ENCODE measurements around the gene ADGRG7.

The ADGRG7 gene

DNA sequence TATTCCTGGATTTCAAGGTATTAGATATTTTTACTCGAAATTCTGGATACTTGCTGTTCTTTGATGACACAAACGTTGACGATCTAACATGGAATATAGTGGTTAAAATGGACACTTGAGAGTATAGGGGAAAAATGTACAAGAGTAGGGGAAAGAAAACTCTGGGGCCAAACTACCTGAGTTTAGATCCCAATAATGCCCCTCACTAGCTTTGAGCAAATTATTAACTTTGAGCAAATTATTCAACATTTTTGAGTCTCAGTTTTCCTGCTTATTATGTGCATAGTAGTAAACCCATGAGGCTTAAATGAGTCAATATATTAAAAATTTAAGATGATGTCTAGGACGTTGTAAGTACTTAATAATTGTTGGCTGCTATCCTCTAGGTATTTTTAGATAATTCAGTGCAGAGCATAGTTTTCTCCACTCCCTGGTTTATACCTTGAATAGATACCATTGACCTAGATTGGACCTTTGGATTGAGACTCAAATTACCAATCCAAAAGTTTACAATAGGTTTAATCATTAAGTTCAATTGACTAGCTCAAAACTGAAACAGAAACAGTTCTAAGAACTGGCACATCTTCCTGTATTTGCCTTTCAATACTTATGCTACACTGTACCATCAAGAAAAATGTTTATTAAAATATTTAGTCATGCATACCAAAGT lies 4.5 kb downstream of the ADGRG7 start:
- FAIRE-seq (peak; percentile 48), DNase-seq (ENCODE audit: insufficient read length, low spot score) (no peak)
- TF ChIP-seq SPI1 (IDR thresholded peaks at IDR 0.05; ENCODE audit: low read depth, low read length) = no peak
- TF ChIP-seq POLR2AphosphoS5 (IDR thresholded peaks at IDR 0.05; ENCODE audit: low read depth, low read length) = no peak
- no peak for TF ChIP-seq POLR2A (IDR thresholded peaks at IDR 0.05; ENCODE audit: low read depth, low read length)
- no peak for TF ChIP-seq TAF1 (IDR thresholded peaks at IDR 0.05; ENCODE audit: low read depth, low read length)
- TF ChIP-seq POU2F2 (IDR thresholded peaks at IDR 0.05; ENCODE audit: low read depth, low read length) = no peak
- no peak for TF ChIP-seq PAX5 (IDR thresholded peaks at IDR 0.05; ENCODE audit: insufficient read depth, low read length, severe bottlenecking)

DNA sequence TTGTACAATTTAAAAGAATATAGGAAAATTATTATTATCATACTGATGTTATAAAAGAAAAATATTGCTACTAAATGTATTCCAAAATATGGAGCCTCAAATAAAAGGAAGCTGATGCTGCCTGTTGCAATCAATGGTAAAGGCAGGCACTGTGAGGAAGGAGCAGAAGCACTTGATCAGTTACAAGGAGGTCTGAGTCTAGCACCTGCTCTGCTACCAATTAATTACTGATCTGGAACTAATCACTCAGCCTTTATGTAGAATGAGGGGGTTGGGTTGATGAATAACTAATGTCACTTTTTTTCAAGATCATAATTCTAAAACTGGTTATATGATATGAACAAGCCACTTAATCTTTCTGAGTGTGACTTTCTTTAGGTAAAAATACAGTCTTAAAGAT lies 5.5 kb downstream of the ADGRG7 start:
- no peak for DNase-seq (ENCODE audit: insufficient read length, low spot score)
- no peak for FAIRE-seq
- no peak for TF ChIP-seq SPI1 (IDR thresholded peaks at IDR 0.05; ENCODE audit: low read depth, low read length)
- TF ChIP-seq POU2F2 (IDR thresholded peaks at IDR 0.05; ENCODE audit: low read depth, low read length) = no peak
- no peak for TF ChIP-seq POLR2AphosphoS5 (IDR thresholded peaks at IDR 0.05; ENCODE audit: low read depth, low read length)
- TF ChIP-seq PAX5 (IDR thresholded peaks at IDR 0.05; ENCODE audit: insufficient read depth, low read length, severe bottlenecking) = no peak
- no peak for TF ChIP-seq POLR2A (IDR thresholded peaks at IDR 0.05; ENCODE audit: low read depth, low read length)
- no peak for TF ChIP-seq TAF1 (IDR thresholded peaks at IDR 0.05; ENCODE audit: low read depth, low read length)

DNA sequence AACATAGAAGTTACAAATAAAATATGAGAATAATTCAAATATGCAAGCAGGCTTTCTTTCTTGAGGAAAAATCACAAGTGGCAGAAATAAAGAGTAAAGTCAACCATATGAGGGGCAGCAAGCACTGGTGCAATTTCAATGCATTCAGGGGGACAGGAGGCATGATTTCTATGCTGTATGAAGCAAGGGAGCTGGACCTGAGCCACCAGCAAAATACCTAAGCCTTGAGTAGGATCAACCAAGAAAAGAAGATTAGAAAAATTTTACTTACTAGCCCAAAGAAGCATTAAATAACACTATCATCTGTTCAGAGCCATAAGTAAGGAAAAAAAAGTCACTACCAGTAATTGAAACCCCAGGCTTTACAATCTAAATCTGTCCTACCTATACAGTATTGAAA lies 6.3 kb downstream of the ADGRG7 start:
- no peak for DNase-seq (ENCODE audit: insufficient read length, low spot score)
- TF ChIP-seq POLR2AphosphoS5 (IDR thresholded peaks at IDR 0.05; ENCODE audit: low read depth, low read length) (no peak), TAF1 (IDR thresholded peaks at IDR 0.05; ENCODE audit: low read depth, low read length) (no peak), POLR2A (IDR thresholded peaks at IDR 0.05; ENCODE audit: low read depth, low read length) (no peak), POU2F2 (IDR thresholded peaks at IDR 0.05; ENCODE audit: low read depth, low read length) (no peak), PAX5 (IDR thresholded peaks at IDR 0.05; ENCODE audit: insufficient read depth, low read length, severe bottlenecking) (no peak), SPI1 (IDR thresholded peaks at IDR 0.05; ENCODE audit: low read depth, low read length) (no peak)
- FAIRE-seq = no peak

DNA sequence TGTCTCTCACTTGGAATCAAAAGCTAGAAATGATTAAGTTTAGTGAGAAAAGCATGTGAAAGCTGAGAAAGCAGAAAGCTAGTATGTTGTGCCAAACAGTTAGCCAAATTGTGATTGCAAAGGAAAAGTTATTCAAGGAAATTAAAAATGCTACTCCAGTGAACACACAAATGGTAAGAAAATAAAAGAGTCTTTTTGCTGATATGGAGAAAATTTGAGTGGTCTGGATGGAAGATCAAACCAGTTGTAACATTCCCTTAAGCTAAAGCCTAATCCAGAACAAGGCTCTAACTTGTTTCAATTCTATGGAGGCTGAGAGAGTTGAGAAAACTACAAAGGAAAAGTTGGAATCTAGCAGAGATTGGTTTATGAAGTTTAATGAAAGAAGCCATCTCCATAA lies 11.8 kb downstream of the ADGRG7 start:
- FAIRE-seq (no peak), DNase-seq (ENCODE audit: insufficient read length, low spot score) (no peak)
- no peak for TF ChIP-seq POLR2A (IDR thresholded peaks at IDR 0.05; ENCODE audit: low read depth, low read length)
- no peak for TF ChIP-seq SPI1 (IDR thresholded peaks at IDR 0.05; ENCODE audit: low read depth, low read length)
- TF ChIP-seq POLR2AphosphoS5 (IDR thresholded peaks at IDR 0.05; ENCODE audit: low read depth, low read length) = no peak
- no peak for TF ChIP-seq PAX5 (IDR thresholded peaks at IDR 0.05; ENCODE audit: insufficient read depth, low read length, severe bottlenecking)
- TF ChIP-seq TAF1 (IDR thresholded peaks at IDR 0.05; ENCODE audit: low read depth, low read length) = no peak
- TF ChIP-seq POU2F2 (IDR thresholded peaks at IDR 0.05; ENCODE audit: low read depth, low read length) = no peak

DNA sequence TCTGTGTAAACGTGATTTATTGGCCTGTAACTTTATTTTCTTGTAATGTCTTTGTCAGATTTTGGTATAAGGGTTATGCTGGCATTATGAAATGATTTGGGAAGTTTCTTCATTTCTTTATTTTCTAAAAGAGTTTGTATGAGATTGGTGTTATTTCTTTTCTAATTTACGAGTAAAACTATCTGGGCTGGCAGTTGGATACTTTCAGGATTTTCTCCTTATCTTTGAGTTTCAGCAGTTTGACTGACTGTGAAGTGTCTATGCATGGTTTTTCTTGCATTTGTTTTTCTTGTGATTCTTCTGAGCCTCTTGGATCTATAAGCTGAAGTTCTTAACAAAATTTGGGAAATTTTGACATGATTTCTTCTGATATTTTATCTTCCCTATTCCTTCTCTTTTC lies 18.1 kb downstream of the ADGRG7 start:
- no peak for FAIRE-seq
- DNase-seq (ENCODE audit: insufficient read length, low spot score) = no peak
- TF ChIP-seq PAX5 (IDR thresholded peaks at IDR 0.05; ENCODE audit: insufficient read depth, low read length, severe bottlenecking) = no peak
- no peak for TF ChIP-seq SPI1 (IDR thresholded peaks at IDR 0.05; ENCODE audit: low read depth, low read length)
- TF ChIP-seq POU2F2 (IDR thresholded peaks at IDR 0.05; ENCODE audit: low read depth, low read length) = no peak
- TF ChIP-seq TAF1 (IDR thresholded peaks at IDR 0.05; ENCODE audit: low read depth, low read length) = no peak
- no peak for TF ChIP-seq POLR2A (IDR thresholded peaks at IDR 0.05; ENCODE audit: low read depth, low read length)

DNA sequence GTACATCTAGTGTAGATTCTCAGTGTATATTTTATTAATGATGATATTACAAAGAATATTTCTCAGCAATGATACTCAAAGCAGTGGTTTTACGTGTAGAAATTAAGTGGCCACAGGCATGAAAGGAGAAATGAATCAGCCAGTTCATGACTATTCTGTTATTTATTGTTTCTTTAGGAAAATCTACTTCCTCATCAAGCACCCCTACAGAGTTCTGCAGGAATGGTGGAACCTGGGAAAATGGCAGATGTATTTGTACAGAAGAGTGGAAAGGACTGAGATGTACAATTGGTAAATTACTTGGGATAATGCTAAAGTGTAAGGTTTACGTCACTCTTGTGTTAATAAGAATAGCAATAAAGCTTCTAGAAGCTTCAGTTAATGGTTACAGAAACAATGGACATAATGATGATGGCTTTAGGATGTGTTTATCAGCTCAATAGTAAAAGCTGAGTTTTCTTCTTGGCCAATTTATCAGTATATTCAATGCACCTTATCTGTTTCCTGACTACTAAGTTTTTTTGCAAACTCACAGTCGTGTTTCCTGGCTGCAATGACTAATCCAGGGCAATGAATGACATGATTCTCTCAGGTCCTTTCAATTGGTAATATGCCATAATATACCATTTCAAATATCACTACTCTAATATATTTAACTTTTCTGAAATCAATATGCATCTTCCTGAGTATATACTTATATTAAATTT lies 20.2 kb downstream of the ADGRG7 start:
- no peak for TF ChIP-seq POU2F2 (IDR thresholded peaks at IDR 0.05; ENCODE audit: low read depth, low read length)
- TF ChIP-seq SPI1 (IDR thresholded peaks at IDR 0.05; ENCODE audit: low read depth, low read length) = no peak
- TF ChIP-seq POLR2A (IDR thresholded peaks at IDR 0.05; ENCODE audit: low read depth, low read length) = no peak
- TF ChIP-seq POLR2AphosphoS5 (IDR thresholded peaks at IDR 0.05; ENCODE audit: low read depth, low read length) = no peak
- no peak for TF ChIP-seq PAX5 (IDR thresholded peaks at IDR 0.05; ENCODE audit: insufficient read depth, low read length, severe bottlenecking)
- no peak for TF ChIP-seq TAF1 (IDR thresholded peaks at IDR 0.05; ENCODE audit: low read depth, low read length)
- DNase-seq (ENCODE audit: insufficient read length, low spot score) (no peak), FAIRE-seq (no peak)

DNA sequence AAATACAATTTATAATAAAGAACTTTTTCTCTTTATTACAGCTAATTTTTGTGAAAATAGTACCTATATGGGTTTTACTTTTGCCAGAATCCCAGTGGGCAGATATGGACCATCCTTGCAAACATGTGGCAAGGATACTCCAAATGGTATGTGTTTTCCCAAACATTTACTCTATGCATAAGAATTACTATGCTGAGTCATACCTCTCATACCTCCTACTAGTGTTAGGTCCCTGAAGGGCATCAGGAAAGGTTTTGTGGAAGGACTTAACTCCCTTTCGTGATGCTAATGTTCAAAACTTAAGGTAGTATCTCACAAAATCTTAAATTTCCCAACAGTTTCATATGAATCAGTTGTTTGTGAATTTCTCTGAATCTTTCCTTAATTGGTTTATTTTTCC lies 21.3 kb downstream of the ADGRG7 start:
- no peak for DNase-seq (ENCODE audit: insufficient read length, low spot score)

DNA sequence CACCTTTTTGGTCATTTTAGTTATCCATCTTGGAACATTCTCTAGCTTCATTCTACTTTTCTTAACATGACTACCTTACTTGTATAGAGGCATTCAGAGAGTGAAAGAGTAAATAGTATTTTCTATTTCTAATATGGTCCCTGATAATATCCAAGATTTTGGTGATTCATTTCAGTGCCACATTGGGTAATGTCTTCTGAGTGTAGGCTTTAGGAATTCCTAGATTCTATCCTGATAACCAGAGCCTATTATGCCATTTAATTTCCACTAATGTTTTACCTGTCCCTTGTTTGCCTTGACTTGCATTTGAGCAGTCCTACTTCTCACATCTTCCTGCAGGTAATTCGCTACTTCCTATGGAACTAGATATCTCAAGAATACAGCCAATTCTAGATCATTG lies 21.8 kb downstream of the ADGRG7 start:
- no peak for TF ChIP-seq POLR2A (IDR thresholded peaks at IDR 0.05; ENCODE audit: low read depth, low read length)
- TF ChIP-seq PAX5 (IDR thresholded peaks at IDR 0.05; ENCODE audit: insufficient read depth, low read length, severe bottlenecking) = no peak
- no peak for TF ChIP-seq POU2F2 (IDR thresholded peaks at IDR 0.05; ENCODE audit: low read depth, low read length)
- no peak for TF ChIP-seq POLR2AphosphoS5 (IDR thresholded peaks at IDR 0.05; ENCODE audit: low read depth, low read length)
- TF ChIP-seq TAF1 (IDR thresholded peaks at IDR 0.05; ENCODE audit: low read depth, low read length) = no peak
- no peak for TF ChIP-seq SPI1 (IDR thresholded peaks at IDR 0.05; ENCODE audit: low read depth, low read length)
- no peak for FAIRE-seq
- no peak for DNase-seq (ENCODE audit: insufficient read length, low spot score)

More for the DNA sequence above, 21.3 kb downstream of the ADGRG7 start:
- TF ChIP-seq POLR2A (IDR thresholded peaks at IDR 0.05; ENCODE audit: low read depth, low read length) (no peak), POLR2AphosphoS5 (IDR thresholded peaks at IDR 0.05; ENCODE audit: low read depth, low read length) (no peak), SPI1 (IDR thresholded peaks at IDR 0.05; ENCODE audit: low read depth, low read length) (no peak), POU2F2 (IDR thresholded peaks at IDR 0.05; ENCODE audit: low read depth, low read length) (no peak), TAF1 (IDR thresholded peaks at IDR 0.05; ENCODE audit: low read depth, low read length) (no peak), PAX5 (IDR thresholded peaks at IDR 0.05; ENCODE audit: insufficient read depth, low read length, severe bottlenecking) (no peak)
- FAIRE-seq = no peak

DNA sequence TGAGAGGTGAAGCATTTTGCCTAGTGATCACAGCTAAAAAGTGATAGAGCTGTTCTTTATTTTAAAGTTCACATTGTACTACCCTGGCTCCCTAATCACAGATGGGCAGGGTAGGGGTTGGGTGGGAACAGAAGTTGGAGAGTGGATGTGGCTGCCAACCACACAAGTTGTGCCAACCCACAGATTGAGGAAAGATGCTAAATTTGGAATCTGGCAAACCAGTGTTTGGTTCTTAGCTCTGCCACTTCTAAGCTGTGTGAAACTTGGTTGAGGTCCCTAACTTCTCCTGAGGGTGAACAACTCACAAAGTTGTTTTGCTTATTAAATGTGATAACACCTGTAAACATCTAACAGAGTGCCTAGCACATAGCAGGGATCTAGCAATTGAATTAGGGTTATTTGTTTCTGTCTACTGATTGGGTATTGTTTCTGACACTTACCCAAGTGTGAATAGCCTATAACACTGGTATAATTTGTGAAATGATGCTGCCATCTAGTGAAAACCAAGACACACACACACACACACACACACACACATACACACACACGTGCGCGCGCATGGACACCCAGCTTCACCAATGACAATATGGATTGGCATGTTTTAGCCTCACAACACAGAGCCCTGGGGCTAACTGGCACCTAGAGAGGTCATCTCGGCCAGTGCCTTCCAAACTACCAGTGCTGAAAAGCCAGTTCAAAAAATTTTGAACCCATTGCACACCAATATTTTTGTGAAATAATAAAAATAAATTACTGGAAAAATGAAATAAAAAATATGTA lies 25.3 kb downstream of the ADGRG7 start:
- no peak for TF ChIP-seq POLR2AphosphoS5 (IDR thresholded peaks at IDR 0.05; ENCODE audit: low read depth, low read length)
- no peak for TF ChIP-seq POLR2A (IDR thresholded peaks at IDR 0.05; ENCODE audit: low read depth, low read length)
- DNase-seq (ENCODE audit: insufficient read length, low spot score) = no peak
- FAIRE-seq = peak; percentile 82
